ENCODE data around the gene PDSS2.

- TF ChIP-seq MAX (IDR thresholded peaks at IDR 0.05; ENCODE audit: low read depth) (no peak), SIN3A (IDR thresholded peaks at IDR 0.05; ENCODE audit: borderline replicate concordance, low read depth, low read length) (no peak), CTCF (IDR thresholded peaks at IDR 0.05) (no peak)
Observed at GRCh38 chr6:107121964-107122495, 337.3 kb downstream of the PDSS2 start.
